Pancreas (tissue), 10 donors: Measurements from ENCODE around the gene SLC8A1. TPM values are rescaled to one million over a fixed set of nuclear protein-coding genes. Genes with fewer than 3 reads are reported as not detected.

ENCODE experiments used
- ATAC-seq, 4 donors: fragments of 200-7000 bp; cut with Tn5 transposase; one replicate each; pipeline versions ENCODE4 v1.8.0 to v1.9.1; 2020; ENCODE audit warnings: mild to moderate bottlenecking in 4 of 4, moderate library complexity in 4 of 4
- DNase-seq, 6 donors: peaks; one replicate each; pipeline ENCODE4 v3.0.0-alpha.2; 2020
- FAIRE-seq: peaks from 2 replicates; lab custom pipeline; 2012; peaks lifted over from hg19 to GRCh38; lab: Jason Lieb, UNC
- H3K27ac ChIP-seq, 4 donors: fragments of 200-600 bp; sonication (generic); 1 replicate in 3 of 4; 2 replicates in 1 of 4; pipeline versions ENCODE4 v1.5.0 to v1.8.0; 2020
- H3K27me3 ChIP-seq, 4 donors: fragments of 200-600 bp; one replicate each; pipeline ENCODE4 v1.8.0; 2021
- H3K36me3 ChIP-seq, 3 donors: fragments of 200-600 bp; sonication (generic) in 1 of 3; one replicate each; pipeline versions ENCODE4 v1.5.0 to v1.8.0; 2020 to 2021
- H3K4me1 ChIP-seq, 3 donors: fragments of 200-600 bp; one replicate each; pipeline ENCODE4 v1.8.0; 2021
- H3K4me3 ChIP-seq, 4 donors: fragments of 200-600 bp; sonication (generic) in 2 of 4; one replicate each; pipeline versions ENCODE4 v1.5.0 to v1.8.0; 2020 to 2021
- H3K9me3 ChIP-seq, 4 donors: fragments of 200-600 bp; one replicate each; pipeline ENCODE4 v1.8.0; 2021
- WGBS, 2 donors: extraction: QIAGEN DNeasy Blood & Tissue Kit; methylation state at CpG; one replicate each; pipeline ENCODE4 v1.1.7; 2013; 5-methylcytosine and 5-hydroxymethylcytosine counted together
- intact Hi-C, 3 donors: fragments of 100-400 bp; cut with DNase I; formaldehyde crosslinking; loops; one replicate each; pipeline versions ENCODE4 v1.11.1 to v1.14.2; 2022
- polyA plus RNA-seq, 2 donors: library from polyadenylated mRNA; stranded (reverse); fragments of 200-250 nt; gene quantifications; one replicate each; pipeline ENCODE4 v1.2.3, GENCODE V29; 2013
- total RNA-seq, 6 donors: library from RNA; stranded (reverse); fragmentation: NEBNext Ultra II Directional in 4 of 6; extraction: Animal tissue kit (Norgen Biotek cat#: 25700) in 4 of 6; gene quantifications; one replicate each; pipeline versions ENCODE4 v1.2.1 to v1.2.4, GENCODE V29; 2021 to 2023
- TF ChIP-seq, protein P1 (sequence below), 4 donors: fragments of 200-600 bp; sonication (generic) in 3 of 4; IDR thresholded peaks; one replicate each; pipeline versions ENCODE4 v1.5.0 to v1.8.0; 2021; ENCODE audit warnings: antibody characterized with exemption in 4 of 4
- donor health status: healthy with polysubstance abuse.
- donor health status: DM: no; HTN: no; CAD: no; lungs with moderate emphysema.
- donor health status: DM: no; HTN: no; CAD: no.
- donor health status: control.
- donor health status: control.
- donor health status: Bipolar disorder and iron deficiency.
- donor health status: DM: yes; HTN: yes; CAD: no.
- donor health status: DM: no; HTN: no; CAD: no.
- donor health status: DM: no; HTN: no; CAD: no.
- donor health status: DM: yes; HTN: yes; CAD: no.

Gene SLC8A1
- total and polyA plus RNA-seq, 8 donors: 0.19 to 12.4 (median 2.3) TPM

DNA sequence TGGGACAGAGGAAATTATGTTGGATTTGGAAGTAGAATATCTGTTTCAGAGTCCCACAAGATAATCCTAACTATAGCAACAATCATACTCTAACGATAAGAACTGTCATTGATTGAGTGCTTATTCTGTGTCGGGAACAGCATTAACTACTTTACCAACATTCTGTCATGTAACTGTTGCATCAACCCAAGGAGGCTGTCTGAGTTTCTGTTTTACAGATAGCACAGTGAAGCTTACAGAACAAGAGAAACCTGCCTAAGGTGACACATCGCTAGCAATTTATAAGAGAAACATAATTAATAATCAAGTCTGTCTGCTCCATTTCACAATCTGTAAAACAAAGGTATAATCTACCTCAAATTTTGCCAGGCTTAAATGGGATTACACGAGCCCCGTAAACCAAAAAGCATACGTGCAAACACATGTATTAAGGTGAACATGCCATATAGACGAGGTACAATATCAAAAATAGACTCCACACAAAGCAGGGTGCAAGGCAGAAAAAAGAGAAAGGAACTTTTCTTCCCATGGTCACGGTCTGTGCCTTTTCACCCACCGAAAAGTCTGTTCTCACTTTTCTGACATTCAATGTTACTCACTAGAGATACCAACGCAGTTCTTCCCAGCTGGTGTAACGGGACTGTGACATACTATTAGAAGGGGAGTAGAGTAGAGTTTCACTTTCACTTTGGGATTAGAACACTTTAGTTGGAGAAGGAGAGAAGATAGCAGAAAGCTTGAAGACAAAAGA lies 37.2 kb upstream of the SLC8A1 start:
- peaks cover 0 to 11% (median 0%) of the 10 kb centered on the region in 3 donors for H3K4me1 ChIP-seq
- ATAC-seq (peak in 3 of 4 donors; percentile 24 to 79 (median 71)), FAIRE-seq (peak; percentile 45), DNase-seq (no peak)
- WGBS, 2 donors: 48 to 53% methylated on average over 11 of the region's 11 CpGs
- intact Hi-C loops: no loop called here
- H3K36me3 ChIP-seq: no peaks in the 10 kb centered on the region
- TF ChIP-seq, protein P1, sequence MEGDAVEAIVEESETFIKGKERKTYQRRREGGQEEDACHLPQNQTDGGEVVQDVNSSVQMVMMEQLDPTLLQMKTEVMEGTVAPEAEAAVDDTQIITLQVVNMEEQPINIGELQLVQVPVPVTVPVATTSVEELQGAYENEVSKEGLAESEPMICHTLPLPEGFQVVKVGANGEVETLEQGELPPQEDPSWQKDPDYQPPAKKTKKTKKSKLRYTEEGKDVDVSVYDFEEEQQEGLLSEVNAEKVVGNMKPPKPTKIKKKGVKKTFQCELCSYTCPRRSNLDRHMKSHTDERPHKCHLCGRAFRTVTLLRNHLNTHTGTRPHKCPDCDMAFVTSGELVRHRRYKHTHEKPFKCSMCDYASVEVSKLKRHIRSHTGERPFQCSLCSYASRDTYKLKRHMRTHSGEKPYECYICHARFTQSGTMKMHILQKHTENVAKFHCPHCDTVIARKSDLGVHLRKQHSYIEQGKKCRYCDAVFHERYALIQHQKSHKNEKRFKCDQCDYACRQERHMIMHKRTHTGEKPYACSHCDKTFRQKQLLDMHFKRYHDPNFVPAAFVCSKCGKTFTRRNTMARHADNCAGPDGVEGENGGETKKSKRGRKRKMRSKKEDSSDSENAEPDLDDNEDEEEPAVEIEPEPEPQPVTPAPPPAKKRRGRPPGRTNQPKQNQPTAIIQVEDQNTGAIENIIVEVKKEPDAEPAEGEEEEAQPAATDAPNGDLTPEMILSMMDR (IDR thresholded peaks at IDR 0.05): no peak
- no peaks in the 10 kb centered on the region for H3K27me3 ChIP-seq
- no peaks in the 10 kb centered on the region for H3K9me3 ChIP-seq
- no peak overlapping the region for H3K27ac ChIP-seq
- peak overlapping the region in 2 of 4 donors; percentile 19 to 28 for H3K4me3 ChIP-seq

DNA sequence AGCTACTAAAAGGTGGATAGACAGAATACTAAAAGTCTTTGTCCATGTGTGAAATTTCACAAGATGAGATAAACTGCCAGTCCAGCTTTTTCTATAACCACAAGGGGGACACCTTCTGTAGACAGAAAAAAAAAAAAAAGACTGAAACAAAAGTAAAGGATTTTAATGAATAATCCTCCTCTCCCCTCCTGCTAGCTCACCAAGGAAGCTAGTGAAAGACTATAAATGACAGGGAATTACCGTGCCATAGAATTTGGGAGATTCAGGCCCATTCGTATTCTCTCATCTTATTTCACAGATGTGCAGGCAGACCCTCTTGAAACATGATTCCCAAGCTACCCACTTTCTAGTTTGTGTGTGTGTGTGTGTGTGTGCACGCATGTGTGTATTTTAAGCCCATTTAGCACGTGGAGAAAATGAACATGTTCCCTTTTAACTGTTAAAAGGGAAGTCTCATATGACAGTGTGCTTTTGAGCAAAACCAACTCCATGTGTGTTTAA lies 36.3 kb upstream of the SLC8A1 start:
- no peak overlapping the region for H3K4me3 ChIP-seq
- no peak for DNase-seq
- WGBS, 2 donors: 28 to 34% methylated on average over 4 of the region's 4 CpGs

DNA sequence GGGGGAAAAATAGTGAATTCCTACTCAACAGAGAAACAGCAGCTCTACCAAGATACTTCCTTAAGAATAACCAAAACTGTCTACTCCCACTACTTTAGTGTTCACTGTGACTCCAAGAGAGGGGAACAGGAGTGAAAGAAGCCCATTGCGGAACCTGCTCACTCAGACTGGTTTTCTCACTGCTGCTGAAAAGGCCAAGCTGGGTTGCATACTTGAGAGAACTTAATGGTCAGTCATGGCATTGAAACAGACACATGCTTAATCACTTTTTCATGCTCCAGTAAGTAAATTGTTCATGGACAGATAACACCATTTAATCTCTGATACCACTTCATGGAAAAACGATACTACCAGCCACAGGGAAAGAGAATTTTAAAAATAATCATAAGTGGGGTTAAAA lies 35.7 kb upstream of the SLC8A1 start:
- no peak overlapping the region for H3K4me3 ChIP-seq
- H3K27ac ChIP-seq: no peak overlapping the region
- TF ChIP-seq, protein P1 (IDR thresholded peaks at IDR 0.05): no peak
- ATAC-seq: peak in 3 of 4 donors; percentile 38 to 76 (median 76)
- FAIRE-seq: no peak
- H3K9me3 ChIP-seq: no peaks in the 10 kb centered on the region
- 42 to 48% methylated on average over 2 of the region's 2 CpGs for WGBS, 2 donors
- intact Hi-C loops: no loop called here
- no peaks in the 10 kb centered on the region for H3K36me3 ChIP-seq
- no peaks in the 10 kb centered on the region for H3K27me3 ChIP-seq
- peaks cover 0 to 11% (median 0%) of the 10 kb centered on the region in 3 donors for H3K4me1 ChIP-seq
- DNase-seq: no peak

More for the DNA sequence above, 36.3 kb upstream of the SLC8A1 start:
- no peaks in the 10 kb centered on the region for H3K27me3 ChIP-seq
- intact Hi-C loops: no loop called here
- TF ChIP-seq, protein P1 (IDR thresholded peaks at IDR 0.05): peak in 3 of 4 donors; percentile 20 to 37 (median 21)
- FAIRE-seq (no peak), ATAC-seq (peak in 3 of 4 donors; percentile 40 to 60 (median 58))
- H3K36me3 ChIP-seq: no peaks in the 10 kb centered on the region
- H3K9me3 ChIP-seq: no peaks in the 10 kb centered on the region
- peaks cover 0 to 11% (median 0%) of the 10 kb centered on the region in 3 donors for H3K4me1 ChIP-seq
- H3K27ac ChIP-seq: no peak overlapping the region

DNA sequence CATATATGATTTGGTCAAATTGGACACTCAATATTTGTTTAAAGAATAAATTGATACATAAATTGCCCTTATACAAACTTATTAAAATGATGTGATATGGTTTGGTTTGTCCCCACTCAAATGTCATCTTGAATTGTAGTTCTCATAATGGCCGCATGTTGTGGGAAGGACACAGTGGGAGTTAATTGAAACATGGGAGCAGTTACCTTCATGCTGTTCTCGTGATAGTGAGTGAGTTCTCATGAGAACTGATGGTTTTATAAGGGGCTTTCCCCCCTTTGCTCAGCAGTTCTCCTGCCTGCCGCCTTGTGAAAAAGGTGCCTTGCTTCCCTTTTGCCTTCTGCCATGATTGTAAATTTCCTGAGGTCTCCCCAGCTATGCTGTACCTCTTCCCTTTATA lies 34.0 kb upstream of the SLC8A1 start:
- intact Hi-C loops: no loop called here
- Histone ChIP-seq H3K27me3 (no peaks in the 10 kb centered on the region), H3K4me3 (no peak overlapping the region), H3K9me3 (no peaks in the 10 kb centered on the region), H3K4me1 (peaks cover 0 to 11% (median 0%) of the 10 kb centered on the region in 3 donors), H3K36me3 (no peaks in the 10 kb centered on the region), H3K27ac (no peak overlapping the region)
- TF ChIP-seq, protein P1 (IDR thresholded peaks at IDR 0.05): no peak
- WGBS, 2 donors: 70 to 82% methylated on average over 3 of the region's 3 CpGs
- no peak for FAIRE-seq
- ATAC-seq: no peak
- no peak for DNase-seq

DNA sequence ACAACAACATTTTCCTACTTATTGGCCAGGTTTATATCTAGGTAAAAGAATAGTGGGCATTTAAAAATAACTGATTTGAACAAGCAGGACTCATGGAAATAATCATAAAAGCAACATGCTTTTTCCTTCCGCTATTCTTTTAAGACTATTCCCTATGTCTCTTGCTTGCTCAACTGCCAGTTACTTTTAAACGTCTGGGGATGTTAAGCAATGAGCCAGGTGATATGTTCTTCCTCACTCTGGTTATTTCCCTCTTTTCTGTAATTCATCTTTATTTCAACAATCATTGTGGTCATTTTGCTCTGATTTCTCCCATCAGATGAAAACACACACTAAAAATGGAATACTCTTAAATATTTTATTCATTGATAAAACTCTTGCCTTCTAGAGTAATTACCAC lies 33.4 kb upstream of the SLC8A1 start:
- ATAC-seq (no peak), DNase-seq (no peak), FAIRE-seq (no peak)
- WGBS, 2 donors: 72 to 77% methylated on average over 2 of the region's 2 CpGs
- Histone ChIP-seq H3K4me3 (no peak overlapping the region), H3K36me3 (no peaks in the 10 kb centered on the region), H3K4me1 (peaks cover 0 to 11% (median 0%) of the 10 kb centered on the region in 3 donors), H3K27me3 (no peaks in the 10 kb centered on the region), H3K9me3 (no peaks in the 10 kb centered on the region), H3K27ac (no peak overlapping the region)
- TF ChIP-seq, protein P1 (IDR thresholded peaks at IDR 0.05): no peak
- intact Hi-C loops: no loop called here
